SK-N-SH (cell line): Measurements from ENCODE around the gene SMAD5. TPM values are rescaled to one million over a fixed set of nuclear protein-coding genes. Genes with fewer than 3 reads are reported as not detected.

Source experiments
- CTCF ChIA-PET: fragments of 300-600, 350-600 bp; formaldehyde crosslinking; extraction: SDS; loops from one replicate; lab custom pipeline; 2021; lab: Yijun Ruan, JAX
- POLR2A ChIA-PET: fragments of 350-600 bp; sonication (Branson Sonifier 250); formaldehyde crosslinking; extraction: SDS; loops from one replicate; lab custom pipeline; 2020; ENCODE audit warnings: antibody characterized with exemption, inconsistent platforms; lab: Yijun Ruan, JAX
- DNase-seq: peaks from one replicate; pipeline ENCODE4 v3.0.0; 2012
- H2AFZ ChIP-seq: fragments of 200-600 bp; sonication (generic); 2 replicates; pipeline ENCODE4 v1.8.1; 2016; ENCODE audit warnings: antibody characterized with exemption, mild to moderate bottlenecking, low read depth
- H3F3A ChIP-seq: fragments of 200-600 bp; sonication (generic); replicated peaks from 2 replicates; pipeline ENCODE3; 2016; ENCODE audit warnings: antibody characterized with exemption, mild to moderate bottlenecking; ENCODE audit not compliant: insufficient read depth
- H3K27ac ChIP-seq, 2 experiments: fragments of 200-500 bp in 1 of 2; fragments of 200-600 bp in 1 of 2; sonication (Bioruptor generic) in 1 of 2; sonication (generic), shearing (Covaris generic) in 1 of 2; 2 replicates each; pipeline versions ENCODE4 v1.5.1 to v1.6.1; 2014 to 2016; ENCODE audit warnings: low read depth in 2 of 2, inconsistent platforms in 1 of 2, low read length in 1 of 2, mild to moderate bottlenecking in 1 of 2, mixed read lengths in 1 of 2
- H3K27me3 ChIP-seq: fragments of 200-600 bp; sonication (generic), shearing (Covaris generic); 2 replicates; pipeline ENCODE4 v1.6.1; 2016; ENCODE audit warnings: mixed run types; ENCODE audit not compliant: insufficient read depth
- H3K36me3 ChIP-seq, 2 experiments: fragments of 200-500 bp in 1 of 2; fragments of 200-600 bp in 1 of 2; sonication (Bioruptor generic) in 1 of 2; sonication (generic) in 1 of 2; replicated peaks in 1 of 2; 2 replicates each; pipeline versions ENCODE3 to v1.5.1; 2014 to 2016; ENCODE audit warnings: low read length in 1 of 2, mild to moderate bottlenecking in 1 of 2; ENCODE audit not compliant: insufficient read depth in 2 of 2, control insufficient read depth in 1 of 2
- H3K4me1 ChIP-seq, 2 experiments: fragments of 200-500 bp in 1 of 2; fragments of 200-600 bp in 1 of 2; sonication (Bioruptor generic) in 1 of 2; sonication (generic), shearing (Covaris generic) in 1 of 2; 2 replicates each; pipeline versions ENCODE4 v1.5.1 to v1.6.1; 2014 to 2016; ENCODE audit warnings: low read depth in 1 of 2, low read length in 1 of 2, mixed run types in 1 of 2; ENCODE audit not compliant: insufficient read depth in 2 of 2, control insufficient read depth in 1 of 2
- H3K4me2 ChIP-seq: fragments of 200-600 bp; sonication (generic), shearing (Covaris generic); 2 replicates; pipeline ENCODE4 v1.6.1; 2017; ENCODE audit warnings: mixed run types
- H3K4me3 ChIP-seq, 2 experiments: fragments of 200-500 bp in 1 of 2; fragments of 200-600 bp in 1 of 2; sonication (Bioruptor generic) in 1 of 2; sonication (generic), shearing (Covaris generic) in 1 of 2; 2 replicates each; pipeline versions ENCODE4 v1.5.1 to v1.8.1; 2014 to 2016; ENCODE audit warnings: low read depth in 2 of 2, inconsistent platforms in 1 of 2, low read length in 1 of 2, mild to moderate bottlenecking in 1 of 2, mixed read lengths in 1 of 2, moderate library complexity in 1 of 2
- H3K79me2 ChIP-seq: fragments of 200-600 bp; sonication (generic); 2 replicates; pipeline ENCODE4 v1.8.1; 2017; ENCODE audit warnings: mild to moderate bottlenecking; ENCODE audit not compliant: insufficient read depth
- H3K9ac ChIP-seq: fragments of 200-600 bp; sonication (generic); 2 replicates; pipeline ENCODE4 v1.6.1; 2017; ENCODE audit warnings: mixed run types
- H3K9me2 ChIP-seq: fragments of 200-600 bp; sonication (generic); 2 replicates; pipeline ENCODE4 v1.6.1; 2017; ENCODE audit warnings: mixed run types
- H3K9me3 ChIP-seq: fragments of 200-600 bp; sonication (generic); 2 replicates; pipeline ENCODE4 v1.6.1; 2017; ENCODE audit warnings: mixed run types, mild to moderate bottlenecking, moderate library complexity
- H4K20me1 ChIP-seq: fragments of 200-600 bp; sonication (generic); 2 replicates; pipeline ENCODE4 v1.6.1; 2017; ENCODE audit warnings: mild to moderate bottlenecking, mixed run types; ENCODE audit not compliant: insufficient read depth
- CHD2 ChIP-seq: fragments of 150-350 bp; IDR thresholded peaks from 2 replicates; pipeline ENCODE4 v1.6.1; 2018; ENCODE audit warnings: low read length; ENCODE audit not compliant: partially characterized antibody
- CTCF ChIP-seq: fragments of 200-600 bp; sonication (generic); IDR thresholded peaks from 2 replicates; pipeline ENCODE4 v1.6.1; 2017; ENCODE audit warnings: antibody characterized with exemption, mild to moderate bottlenecking, moderate library complexity
- ELF1 ChIP-seq: IDR thresholded peaks from 2 replicates; pipeline ENCODE4 v1.4.0; 2012
- EZH2phosphoT487 ChIP-seq: fragments of 200-600 bp; sonication (generic); IDR thresholded peaks from 2 replicates; pipeline ENCODE4 v1.6.1; 2017; ENCODE audit warnings: low read depth, mixed run types, mild to moderate bottlenecking, antibody characterized with exemption, moderate library complexity, borderline replicate concordance
- FOXJ3 ChIP-seq: sonication (generic); formaldehyde crosslinking; IDR thresholded peaks from 2 replicates; pipeline ENCODE4 v1.5.1; 2020; ENCODE audit warnings: mild to moderate bottlenecking, missing genetic modification reagents
- FOXM1 ChIP-seq: IDR thresholded peaks from 2 replicates; pipeline ENCODE4 v1.4.0; 2012; ENCODE audit warnings: low read depth, mild to moderate bottlenecking
- GABPA ChIP-seq: IDR thresholded peaks from 2 replicates; pipeline ENCODE4 v1.4.0; 2012; ENCODE audit warnings: low read depth, mild to moderate bottlenecking
- IRF3 ChIP-seq: fragments of 150-350 bp; IDR thresholded peaks from 2 replicates; pipeline ENCODE4 v1.6.1; 2016; ENCODE audit warnings: mild to moderate bottlenecking, low read depth, low read length
- JUND ChIP-seq: IDR thresholded peaks from 2 replicates; pipeline ENCODE4 v1.4.0; 2012
- MEF2A ChIP-seq: IDR thresholded peaks from 2 replicates; pipeline ENCODE4 v1.4.0; 2012; ENCODE audit warnings: low read depth, borderline replicate concordance
- NFIC ChIP-seq: IDR thresholded peaks from 2 replicates; pipeline ENCODE4 v1.4.0; 2012; ENCODE audit warnings: borderline replicate concordance
- POLR2AphosphoS5 ChIP-seq: IDR thresholded peaks from 2 replicates; pipeline ENCODE4 v1.6.1; 2012; ENCODE audit warnings: low read depth, low read length
- RXRA ChIP-seq: IDR thresholded peaks from 2 replicates; pipeline ENCODE4 v1.4.0; 2012; ENCODE audit warnings: low read depth, mild to moderate bottlenecking, borderline replicate concordance
- TEAD4 ChIP-seq: IDR thresholded peaks from 2 replicates; pipeline ENCODE4 v1.4.0; 2012; ENCODE audit warnings: mild to moderate bottlenecking, borderline replicate concordance; ENCODE audit not compliant: insufficient read depth
- ZBTB33 ChIP-seq: IDR thresholded peaks from 2 replicates; pipeline ENCODE4 v1.4.0; 2012; ENCODE audit warnings: low read depth, borderline replicate concordance
- WGBS: methylation state at CpG from one replicate; pipeline ENCODE4 v1.1.6; 2017; ENCODE audit warnings: low lambda C conversion rate; 5-methylcytosine and 5-hydroxymethylcytosine counted together
- polyA plus RNA-seq, 3 experiments: library from polyadenylated mRNA; depleted of rRNA; stranded (reverse); fragments of >200 nt; gene quantifications; 2 replicates each; pipeline ENCODE4 v1.2.3, GENCODE V29; 2012
- TF ChIP-seq, protein P1 (sequence below): fragments of 150-350 bp; IDR thresholded peaks from 2 replicates; pipeline ENCODE4 v1.6.1; 2017; ENCODE audit warnings: antibody characterized with exemption, low read length, low read depth, borderline replicate concordance
- TF ChIP-seq, protein P2 (sequence below): IDR thresholded peaks from 2 replicates; pipeline ENCODE4; 2012

Gene SMAD5
- polyA plus RNA-seq, 1 of the 3 experiments (the other 2 are of a cell fraction): 26.9 TPM

DNA sequence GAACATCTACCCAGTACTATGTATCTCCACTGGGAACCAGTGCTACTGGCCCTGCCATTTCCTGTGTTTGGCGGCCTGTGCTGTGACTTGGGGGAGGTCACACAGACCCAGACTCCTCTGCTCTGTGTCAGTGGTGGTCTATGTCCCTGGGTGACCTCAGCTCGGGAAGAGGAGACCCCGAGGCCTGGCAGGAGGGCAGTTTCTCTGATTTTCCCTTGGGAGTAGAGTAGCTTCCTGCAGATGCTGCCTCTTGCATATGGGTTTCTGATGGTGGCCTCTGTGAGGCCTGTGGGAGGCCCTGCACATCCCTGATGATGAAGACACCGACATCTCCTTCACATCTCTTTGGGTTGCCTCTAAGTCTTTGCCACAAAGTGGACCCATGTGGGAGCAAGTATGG is 73.3 kb downstream of the SMAD5 start (continued):
- TF ChIP-seq, protein P1, sequence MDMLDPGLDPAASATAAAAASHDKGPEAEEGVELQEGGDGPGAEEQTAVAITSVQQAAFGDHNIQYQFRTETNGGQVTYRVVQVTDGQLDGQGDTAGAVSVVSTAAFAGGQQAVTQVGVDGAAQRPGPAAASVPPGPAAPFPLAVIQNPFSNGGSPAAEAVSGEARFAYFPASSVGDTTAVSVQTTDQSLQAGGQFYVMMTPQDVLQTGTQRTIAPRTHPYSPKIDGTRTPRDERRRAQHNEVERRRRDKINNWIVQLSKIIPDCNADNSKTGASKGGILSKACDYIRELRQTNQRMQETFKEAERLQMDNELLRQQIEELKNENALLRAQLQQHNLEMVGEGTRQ: no peak

DNA sequence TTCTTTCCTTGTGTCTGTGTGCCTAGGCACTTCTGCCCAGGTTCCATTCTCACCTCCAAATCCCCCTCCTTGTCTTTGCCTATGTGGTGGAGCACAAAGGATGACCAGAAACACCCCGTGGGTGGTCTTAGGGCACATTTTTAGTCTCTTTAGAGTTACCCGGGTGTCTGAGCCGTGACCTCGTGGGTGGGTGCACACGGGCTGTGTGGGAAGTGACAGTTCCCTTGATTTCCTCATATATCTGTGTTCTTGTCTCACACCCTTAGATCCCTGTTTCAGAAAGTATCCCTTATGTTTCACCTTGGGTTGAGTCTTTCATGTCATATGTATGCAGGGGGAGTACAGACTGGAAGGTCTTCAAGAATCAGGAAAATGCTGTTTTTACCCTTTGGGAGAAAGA is 73.7 kb downstream of the SMAD5 start:
- H3K79me2 ChIP-seq: no peaks in the 10 kb centered on the region
- no peaks in the 10 kb centered on the region for H3K36me3 ChIP-seq
- H3K9me3 ChIP-seq: no peaks in the 10 kb centered on the region
- no peak overlapping the region for H3K27ac ChIP-seq
- H3K9me2 ChIP-seq: no peaks in the 10 kb centered on the region
- no peaks in the 10 kb centered on the region for H3F3A ChIP-seq
- H3K4me1 ChIP-seq: no peaks in the 10 kb centered on the region
- DNase-seq: no peak
- POLR2A ChIA-PET: no interaction called here
- H3K4me3 ChIP-seq: no peak overlapping the region
- CTCF ChIA-PET: no interaction called here
- H3K4me2 ChIP-seq: no peak overlapping the region
- no peaks in the 10 kb centered on the region for H4K20me1 ChIP-seq
- H3K9ac ChIP-seq: no peak overlapping the region
- no peak overlapping the region for H2AFZ ChIP-seq
- no peak for TF ChIP-seq POLR2AphosphoS5
- no peak for TF ChIP-seq ELF1
- TF ChIP-seq MEF2A: no peak
- TF ChIP-seq FOXM1: no peak
- WGBS: 49% methylated on average over 5 of the region's 5 CpGs
- no peaks in the 10 kb centered on the region for H3K27me3 ChIP-seq

- CTCF ChIA-PET: no interaction called here
- WGBS: 69% methylated on average over 5 of the region's 7 CpGs
- POLR2A ChIA-PET: no interaction called here
- H3K9me2 ChIP-seq: no peaks in the 10 kb centered on the region
- H2AFZ ChIP-seq: no peak overlapping the region
- no peak overlapping the region for H3K4me2 ChIP-seq
- H3K79me2 ChIP-seq: no peaks in the 10 kb centered on the region
- TF ChIP-seq TEAD4 (no peak), FOXJ3 (no peak), RXRA (no peak), POLR2AphosphoS5 (no peak), ELF1 (no peak), IRF3 (no peak), GABPA (no peak), NFIC (no peak), ZBTB33 (no peak), CTCF (no peak), JUND (no peak), EZH2phosphoT487 (no peak), CHD2 (no peak)
- TF ChIP-seq, protein P2, sequence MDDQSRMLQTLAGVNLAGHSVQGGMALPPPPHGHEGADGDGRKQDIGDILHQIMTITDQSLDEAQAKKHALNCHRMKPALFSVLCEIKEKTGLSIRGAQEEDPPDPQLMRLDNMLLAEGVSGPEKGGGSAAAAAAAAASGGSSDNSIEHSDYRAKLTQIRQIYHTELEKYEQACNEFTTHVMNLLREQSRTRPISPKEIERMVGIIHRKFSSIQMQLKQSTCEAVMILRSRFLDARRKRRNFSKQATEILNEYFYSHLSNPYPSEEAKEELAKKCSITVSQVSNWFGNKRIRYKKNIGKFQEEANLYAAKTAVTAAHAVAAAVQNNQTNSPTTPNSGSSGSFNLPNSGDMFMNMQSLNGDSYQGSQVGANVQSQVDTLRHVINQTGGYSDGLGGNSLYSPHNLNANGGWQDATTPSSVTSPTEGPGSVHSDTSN: no peak
- TF ChIP-seq, protein P1: no peak
- TF ChIP-seq, all 33 proteins: peak for 0
- Histone ChIP-seq H3K9me3 (no peaks in the 10 kb centered on the region), H3K27me3 (no peaks in the 10 kb centered on the region), H3K36me3 (no peaks in the 10 kb centered on the region), H4K20me1 (no peaks in the 10 kb centered on the region), H3K4me1 (no peaks in the 10 kb centered on the region), H3K4me3 (no peak overlapping the region), H3K27ac (no peak overlapping the region), H3F3A (no peaks in the 10 kb centered on the region), H3K9ac (no peak overlapping the region)
- no peak for DNase-seq
These were observed 75.0 kb downstream of the SMAD5 start for GRCh38 chr5:136207631-136208030.
